K562 (cell line): ENCODE results near the gene CHRNE. TPM values are rescaled to one million over a fixed set of nuclear protein-coding genes. Genes with fewer than 3 reads are reported as not detected.

ENCODE experiments used
- ATAC-seq: fragments of 200-7000 bp; cut with Tn5 transposase; 3 replicates; pipeline ENCODE4 v1.9.1; 2020; ENCODE audit warnings: moderate library complexity
- BruUV-seq: library from RNA; stranded (reverse); fragments of 400-500 nt; replicated peaks from 2 replicates; lab custom pipeline; 2021; lab: Mats Ljungman, UMichigan
- CTCF ChIA-PET: fragments of 300-600 bp; formaldehyde crosslinking; extraction: SDS; loops from one replicate; lab custom pipeline; 2021; ENCODE audit warnings: low intra/inter-chr PET ratio; lab: Yijun Ruan, JAX
- POLR2A ChIA-PET: fragments of 300-600, 350-650 bp; sonication (Branson Sonifier 250); formaldehyde crosslinking; extraction: SDS; loops from one replicate; lab custom pipeline; 2021; ENCODE audit warnings: antibody characterized with exemption, inconsistent platforms; lab: Yijun Ruan, JAX
- DNase-seq, 4 experiments: peaks; one replicate each; pipeline versions ENCODE4 v3.0.0 to v3.0.0-alpha.2; 2011 to 2018; ENCODE audit warnings: low spot score in 3 of 4, mixed read lengths in 3 of 4; ENCODE audit errors: extremely low read depth in 1 of 4
- FAIRE-seq: peaks from 2 replicates; lab custom pipeline; 2011; peaks lifted over from hg19 to GRCh38; lab: Jason Lieb, UNC
- H2AFZ ChIP-seq: 2 replicates; pipeline ENCODE4 v1.6.0; 2011; ENCODE audit warnings: low read depth, low read length, control low read depth, inconsistent platforms
- H3K27ac ChIP-seq: fragments of 200-600 bp; 3 replicates; pipeline ENCODE4 v1.8.0; 2011; ENCODE audit warnings: low read depth, mild to moderate bottlenecking, control low read depth, inconsistent platforms, low read length, moderate library complexity, mixed read lengths; ENCODE audit errors: extremely low read depth
- H3K27me3 ChIP-seq, 2 experiments: fragments of 300-600 bp in 1 of 2; 2 replicates in 1 of 2; 3 replicates in 1 of 2; pipeline versions ENCODE4 v1.6.0 to v1.8.0; 2011; ENCODE audit warnings: inconsistent platforms in 2 of 2, low read length in 2 of 2, mild to moderate bottlenecking in 1 of 2, mixed read lengths in 1 of 2, moderate library complexity in 1 of 2; ENCODE audit not compliant: control insufficient read depth in 2 of 2, insufficient read depth in 2 of 2
- H3K36me3 ChIP-seq: fragments of 300-600 bp; 3 replicates; pipeline ENCODE4 v1.8.0; 2011; ENCODE audit warnings: mild to moderate bottlenecking, low read length, inconsistent platforms; ENCODE audit not compliant: control insufficient read depth, insufficient read depth
- H3K4me1 ChIP-seq, 2 experiments: fragments of 200-600 bp in 1 of 2; replicated peaks in 1 of 2; 2 replicates in 1 of 2; 3 replicates in 1 of 2; pipeline versions ENCODE4 v1.5.1 to v1.8.0; 2011; ENCODE audit warnings: inconsistent platforms in 2 of 2, low read length in 2 of 2, mild to moderate bottlenecking in 1 of 2, mixed read lengths in 1 of 2, moderate library complexity in 1 of 2; ENCODE audit not compliant: control insufficient read depth in 2 of 2, insufficient read depth in 2 of 2
- H3K4me2 ChIP-seq: 2 replicates; pipeline ENCODE4 v1.6.1; 2011; ENCODE audit warnings: low read length, control low read depth, inconsistent platforms, mixed read lengths; ENCODE audit not compliant: insufficient read depth
- H3K4me3 ChIP-seq: fragments of 200-600 bp; sonication (generic), shearing (Covaris generic); 2 replicates; pipeline ENCODE4 v1.5.1; 2016; ENCODE audit warnings: control low read depth, inconsistent platforms
- H3K79me2 ChIP-seq: fragments of 200-600 bp; 3 replicates; pipeline ENCODE4 v1.8.0; 2011; ENCODE audit warnings: low read length, inconsistent platforms; ENCODE audit not compliant: control insufficient read depth, insufficient read depth
- H3K9ac ChIP-seq, 2 experiments: 2 replicates each; pipeline versions ENCODE4 v1.6.0 to v1.6.1; 2011; ENCODE audit warnings: low read depth in 2 of 2, low read length in 2 of 2, control low read depth in 1 of 2, inconsistent platforms in 1 of 2, mild to moderate bottlenecking in 1 of 2, mixed read lengths in 1 of 2; ENCODE audit not compliant: insufficient read depth in 1 of 2
- H3K9me1 ChIP-seq: one replicate; pipeline ENCODE4 v1.6.0; 2011; ENCODE audit warnings: inconsistent platforms, mild to moderate bottlenecking, low read length, moderate library complexity; ENCODE audit not compliant: control insufficient read depth, insufficient read depth
- H3K9me3 ChIP-seq: replicated peaks from 2 replicates; pipeline ENCODE4 v1.5.1; 2011; ENCODE audit warnings: low read depth, low read length, inconsistent platforms; ENCODE audit not compliant: control insufficient read depth, insufficient read depth
- H4K20me1 ChIP-seq: replicated peaks from 2 replicates; pipeline ENCODE4 v1.6.1; 2011; ENCODE audit warnings: low read length, inconsistent platforms, mixed read lengths; ENCODE audit not compliant: control insufficient read depth, insufficient read depth
- COPS2 ChIP-seq: fragments of 450-650 bp; conservative IDR thresholded peaks from 2 replicates; pipeline ENCODE4 v1.6.1; 2016; ENCODE audit warnings: mild to moderate bottlenecking, moderate library complexity
- CREB3 ChIP-seq: fragments of 450-650 bp; conservative IDR thresholded peaks from 2 replicates; pipeline ENCODE4 v1.6.1; 2016; ENCODE audit warnings: missing genetic modification characterization, low read depth, mild to moderate bottlenecking, missing compliant biosample characterization, moderate library complexity
- FOXJ3 ChIP-seq: sonication (generic); formaldehyde crosslinking; IDR thresholded peaks from 2 replicates; pipeline ENCODE4 v1.4.0; 2020; ENCODE audit warnings: mild to moderate bottlenecking, missing genetic modification reagents
- HDAC1 ChIP-seq, 2 experiments: fragments of 450-650 bp; IDR thresholded peaks; 2 replicates each; pipeline ENCODE4 v1.6.1; 2016 to 2017; ENCODE audit warnings: inconsistent platforms in 1 of 2, mild to moderate bottlenecking in 1 of 2, moderate library complexity in 1 of 2
- ID3 ChIP-seq, 2 experiments: fragments of 250-450 bp in 1 of 2; fragments of 450-650 bp in 1 of 2; sonication (Bioruptor Pico) in 1 of 2; IDR thresholded peaks; 2 replicates each; pipeline versions ENCODE4 v1.6.1 to v1.8.0; 2016 to 2021; ENCODE audit warnings: mild to moderate bottlenecking in 2 of 2, moderate library complexity in 2 of 2, missing compliant biosample characterization in 1 of 2, missing genetic modification characterization in 1 of 2
- LARP7 ChIP-seq: fragments of 450-650 bp; IDR thresholded peaks from 2 replicates; pipeline ENCODE4 v1.6.1; 2016
- SIX5 ChIP-seq, 2 experiments: IDR thresholded peaks; 2 replicates each; pipeline ENCODE4 v1.6.1; 2011; ENCODE audit warnings: low read length in 2 of 2, borderline replicate concordance in 1 of 2, low read depth in 1 of 2, mild to moderate bottlenecking in 1 of 2, moderate library complexity in 1 of 2; ENCODE audit not compliant: insufficient read depth in 1 of 2
- TCF7L2 ChIP-seq: fragments of 150-350 bp; IDR thresholded peaks from 2 replicates; pipeline ENCODE4 v1.6.1; 2016; ENCODE audit warnings: low read depth, mild to moderate bottlenecking, low read length, moderate library complexity
- U2AF1 ChIP-seq: fragments of 200-400 bp; formaldehyde crosslinking; optimal IDR thresholded peaks from 2 replicates; pipeline ENCODE3; 2017; ENCODE audit warnings: mild to moderate bottlenecking, low read depth, low read length, moderate library complexity
- ZFP91 ChIP-seq: sonication (generic); formaldehyde crosslinking; IDR thresholded peaks from 2 replicates; pipeline ENCODE4 v1.8.0; 2022; ENCODE audit warnings: mild to moderate bottlenecking, missing genetic modification reagents
- ZKSCAN3 ChIP-seq: fragments of 250-450 bp; sonication (Bioruptor Pico); IDR thresholded peaks from 2 replicates; pipeline ENCODE4 v1.4.0; 2020
- WGBS: fragments of 100-300 bp; shearing (Covaris generic); methylation state at CpG from one replicate; pipeline ENCODE4 v1.1.6; 2016; ENCODE audit warnings: low coverage, mixed read lengths; ENCODE audit not compliant: insufficient coverage; ENCODE audit errors: missing lambda C conversion rate; 5-methylcytosine and 5-hydroxymethylcytosine counted together
- in situ Hi-C: fragments of 300-500 bp; cut with MboI; formaldehyde crosslinking; loops from 4 replicates; pipeline ENCODE4 v1.15.0; 2018; ENCODE audit warnings: inconsistent platforms, mixed read lengths
- intact Hi-C: fragments of 100-400 bp; cut with micrococcal nuclease; formaldehyde crosslinking; loops from 2 replicates; pipeline ENCODE4 v1.14.2; 2022
- polyA plus RNA-seq, 8 experiments: library from polyadenylated mRNA; depleted of rRNA in 4 of 8; stranded (reverse) in 5 of 8; unstranded in 3 of 8; fragments of >200 nt; fragmentation: Nextera tagmentation in 2 of 8; fragmentation: Illumina TruSeq in 1 of 8; extraction: Ambion mirVana in 2 of 8; extraction: Trizol in 1 of 8; gene quantifications; 2 replicates each; pipeline versions ENCODE4 v1.2.1 to v1.2.3, GENCODE V29; 2011 to 2014; ENCODE audit warnings: inconsistent platforms in 1 of 8, missing spikeins in 1 of 8
- total RNA-seq, 7 experiments: library from RNA; depleted of rRNA in 6 of 7; stranded (reverse); fragments of >200 nt in 6 of 7; fragmentation: Illumina TruSeq in 2 of 7; extraction: Trizol in 2 of 7; gene quantifications; 2 replicates each; pipeline versions ENCODE4 v1.2.1 to v1.2.3, GENCODE V29; 2011 to 2021; ENCODE audit warnings: low replicate concordance in 1 of 7
- TF ChIP-seq, protein P1 (sequence below): fragments of 150-350 bp; IDR thresholded peaks from 2 replicates; pipeline ENCODE4 v1.6.1; 2014; ENCODE audit warnings: low read depth, mild to moderate bottlenecking, low read length, borderline replicate concordance

The CHRNE gene
- total and polyA plus RNA-seq, 9 of the 15 experiments (the other 6 are each of a cell fraction or from before 2014, with no cell fraction given) = not detected

DNA sequence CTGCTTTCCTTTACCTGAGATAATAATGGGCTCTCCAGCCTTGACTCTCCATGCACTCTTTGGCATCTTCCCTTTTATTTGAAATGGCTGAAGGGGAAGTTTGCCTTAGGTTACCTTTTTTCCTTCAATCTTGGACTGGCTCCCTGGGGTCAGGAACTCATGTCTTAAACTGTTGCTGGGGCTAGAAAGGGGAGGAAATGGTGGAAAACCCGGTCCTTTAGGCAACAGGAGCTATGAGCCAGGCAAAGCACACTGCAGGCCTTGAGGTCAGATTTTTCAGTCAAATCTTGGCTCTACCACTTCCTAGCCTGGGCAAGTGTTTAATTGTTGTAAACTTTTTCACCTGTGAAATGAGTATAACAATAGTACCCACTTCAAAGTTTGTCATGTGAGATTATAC is 39.6 kb downstream of the CHRNE start:
- Histone ChIP-seq H3K9me3 (no peaks in the 10 kb centered on the region), H3K36me3 (peaks cover 19% of the 10 kb centered on the region; the same call in 2 of the 3 replicates), H3K9me1 (no peaks in the 10 kb centered on the region), H3K9ac (no peak overlapping the region), H3K27ac (no peak overlapping the region), H3K27me3 (no peaks in the 10 kb centered on the region), H3K4me3 (no peak overlapping the region), H4K20me1 (no peaks in the 10 kb centered on the region), H3K79me2 (peaks cover 8% of the 10 kb centered on the region; the same call in 1 of the 3 replicates), H3K4me1 (no peaks in the 10 kb centered on the region; a peak in 1 of 5 replicates), H2AFZ (no peak overlapping the region), H3K4me2 (no peak overlapping the region)
- POLR2A ChIA-PET = interaction anchor here (0.6 to 0.7 kb wide), 2 partner anchors 12 to 74 kb away, joined by 3 read pairs; partner anchors contain the start of gene GLTPD2
- no peak for FAIRE-seq
- no peak for TF ChIP-seq LARP7
- TF ChIP-seq, protein P1, sequence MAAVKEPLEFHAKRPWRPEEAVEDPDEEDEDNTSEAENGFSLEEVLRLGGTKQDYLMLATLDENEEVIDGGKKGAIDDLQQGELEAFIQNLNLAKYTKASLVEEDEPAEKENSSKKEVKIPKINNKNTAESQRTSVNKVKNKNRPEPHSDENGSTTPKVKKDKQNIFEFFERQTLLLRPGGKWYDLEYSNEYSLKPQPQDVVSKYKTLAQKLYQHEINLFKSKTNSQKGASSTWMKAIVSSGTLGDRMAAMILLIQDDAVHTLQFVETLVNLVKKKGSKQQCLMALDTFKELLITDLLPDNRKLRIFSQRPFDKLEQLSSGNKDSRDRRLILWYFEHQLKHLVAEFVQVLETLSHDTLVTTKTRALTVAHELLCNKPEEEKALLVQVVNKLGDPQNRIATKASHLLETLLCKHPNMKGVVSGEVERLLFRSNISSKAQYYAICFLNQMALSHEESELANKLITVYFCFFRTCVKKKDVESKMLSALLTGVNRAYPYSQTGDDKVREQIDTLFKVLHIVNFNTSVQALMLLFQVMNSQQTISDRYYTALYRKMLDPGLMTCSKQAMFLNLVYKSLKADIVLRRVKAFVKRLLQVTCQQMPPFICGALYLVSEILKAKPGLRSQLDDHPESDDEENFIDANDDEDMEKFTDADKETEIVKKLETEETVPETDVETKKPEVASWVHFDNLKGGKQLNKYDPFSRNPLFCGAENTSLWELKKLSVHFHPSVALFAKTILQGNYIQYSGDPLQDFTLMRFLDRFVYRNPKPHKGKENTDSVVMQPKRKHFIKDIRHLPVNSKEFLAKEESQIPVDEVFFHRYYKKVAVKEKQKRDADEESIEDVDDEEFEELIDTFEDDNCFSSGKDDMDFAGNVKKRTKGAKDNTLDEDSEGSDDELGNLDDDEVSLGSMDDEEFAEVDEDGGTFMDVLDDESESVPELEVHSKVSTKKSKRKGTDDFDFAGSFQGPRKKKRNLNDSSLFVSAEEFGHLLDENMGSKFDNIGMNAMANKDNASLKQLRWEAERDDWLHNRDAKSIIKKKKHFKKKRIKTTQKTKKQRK = no peak
- TF ChIP-seq U2AF1 = no peak
- TF ChIP-seq TCF7L2 = no peak
- TF ChIP-seq CREB3 = no peak
- no peak for TF ChIP-seq ZFP91 (CRISPR knock-in tag)
- no peak for TF ChIP-seq ID3 (CRISPR knock-in tag; IDR thresholded peaks at IDR 0.05)
- TF ChIP-seq ID3 (tag; IDR thresholded peaks at IDR 0.05) = no peak
- no peak for TF ChIP-seq COPS2
- no peak for TF ChIP-seq SIX5 (IDR thresholded peaks at IDR 0.05; ENCODE audit: borderline replicate concordance in 1 of 2, insufficient read depth in 1 of 2, low read depth in 1 of 2, low read length in 2 of 2)
- no peak for TF ChIP-seq ZKSCAN3 (CRISPR knock-in tag)
- TF ChIP-seq HDAC1 (IDR thresholded peaks at IDR 0.05) = no peak
- TF ChIP-seq FOXJ3 (CRISPR knock-in tag) = no peak
- ATAC-seq = no peak
- no CpG with 5 or more reads among the region's 1 CpG for WGBS
- CTCF ChIA-PET = no interaction called here
- no TSS peak for BruUV-seq
- in situ Hi-C loops = no loop called here
- DNase-seq = no peak
- intact Hi-C loops = no loop called here
